Stimulated activated CD4-positive, alpha-beta T cell treated with anti-CD3 and anti-CD28 coated beads, Interleukin-2, amount 100 ng/mL, for 24 hours (primary cell): Measurements from ENCODE around the gene NFATC1.

ENCODE experiments used
- DNase-seq, 2 donors: peaks; one replicate each; pipeline ENCODE4 v3.0.0-alpha.2; 2020

The NFATC1 gene

DNA sequence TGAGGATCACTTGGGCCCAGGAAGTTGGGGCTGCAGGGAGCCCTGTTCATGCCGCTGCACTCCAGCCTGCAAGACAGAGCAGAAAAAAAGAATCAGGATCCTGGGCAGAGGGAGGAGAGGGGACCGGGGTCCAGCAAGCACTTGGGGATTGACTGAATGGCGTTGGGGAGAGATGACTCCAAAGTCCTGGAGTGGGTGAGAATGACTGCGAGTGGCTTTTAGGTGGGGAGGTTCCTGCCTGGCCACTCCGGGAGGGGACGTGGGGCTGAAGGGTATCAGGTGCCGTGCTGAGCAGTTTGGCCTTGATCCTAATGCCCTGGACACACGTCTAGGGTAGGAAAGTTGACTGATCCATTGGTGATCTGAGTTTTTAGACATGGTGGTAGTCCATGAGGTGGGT, 3.5 kb upstream of the NFATC1 start:
- DNase-seq: no peak

GRCh38 chr18:79393181-79393634, 2.5 kb upstream of the NFATC1 start:
- DNase-seq: no peak

DNA sequence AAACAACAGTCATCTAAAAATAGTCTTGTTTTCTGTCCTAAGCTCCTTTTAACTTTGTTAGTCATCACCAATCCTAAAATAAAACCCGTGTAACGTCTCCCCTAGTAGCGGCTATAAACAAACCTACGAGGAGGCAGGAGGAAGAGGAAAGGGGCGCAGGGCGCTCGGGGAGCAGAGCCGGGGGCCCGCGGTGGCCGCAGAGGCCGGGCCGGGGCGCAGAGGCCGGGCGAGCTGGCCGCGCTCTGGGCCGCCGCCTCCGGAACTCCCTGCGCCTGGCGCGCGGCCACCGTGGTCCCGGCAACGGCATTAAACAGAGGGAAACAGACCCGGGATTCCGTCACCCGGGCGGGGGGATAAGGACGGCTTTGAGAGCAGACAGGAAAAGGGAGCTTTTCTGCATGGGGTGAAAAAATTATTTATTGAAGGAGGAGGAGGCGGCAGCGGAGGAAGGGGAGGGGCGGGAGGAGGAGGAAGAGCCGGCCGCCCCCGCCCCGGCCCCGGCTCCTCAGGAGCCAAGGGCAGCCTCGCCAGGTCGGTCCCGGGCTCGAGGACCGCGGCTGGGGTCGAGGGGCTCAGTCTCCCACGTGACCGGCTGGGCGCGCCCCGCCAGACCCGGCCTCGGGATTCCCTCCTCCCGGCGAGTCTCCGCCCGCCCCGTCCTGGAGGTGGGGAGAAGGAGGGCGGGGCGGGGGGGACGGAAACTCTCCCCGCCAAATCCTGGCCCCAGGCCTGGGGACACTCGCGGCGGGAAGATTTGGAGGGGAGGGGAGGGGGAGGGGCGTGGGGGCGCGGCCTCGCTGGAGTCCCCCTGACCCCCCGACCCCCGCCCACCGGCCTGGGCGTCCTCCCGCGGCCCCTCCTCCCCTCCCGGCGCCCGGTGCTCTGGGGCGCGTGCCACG, 1.8 kb upstream of the NFATC1 start:
- peak in 1 of 2 donors; percentile 57 for DNase-seq

GRCh38 chr18:79394534-79395307, 1.0 kb upstream of the NFATC1 start:
- DNase-seq: peak; percentile 80 to 82

DNA sequence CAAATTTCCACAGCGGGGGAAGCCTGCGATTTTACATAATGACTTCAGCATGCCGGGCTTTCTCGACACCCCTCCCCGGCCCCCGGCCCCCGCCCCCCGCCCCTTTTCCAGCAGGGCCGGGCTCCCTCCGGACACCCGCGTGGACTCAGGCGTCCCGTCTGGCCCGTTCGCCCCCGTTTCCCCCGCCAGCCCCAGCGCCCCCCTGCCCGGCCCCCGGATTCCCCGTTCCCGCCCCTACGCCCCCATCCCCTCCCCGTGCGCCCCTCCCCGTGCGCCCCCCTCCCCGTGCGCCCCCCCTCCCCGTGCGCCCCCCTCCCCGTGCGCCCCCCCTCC, 456 bp upstream of the NFATC1 start:
- DNase-seq: no peak

DNA sequence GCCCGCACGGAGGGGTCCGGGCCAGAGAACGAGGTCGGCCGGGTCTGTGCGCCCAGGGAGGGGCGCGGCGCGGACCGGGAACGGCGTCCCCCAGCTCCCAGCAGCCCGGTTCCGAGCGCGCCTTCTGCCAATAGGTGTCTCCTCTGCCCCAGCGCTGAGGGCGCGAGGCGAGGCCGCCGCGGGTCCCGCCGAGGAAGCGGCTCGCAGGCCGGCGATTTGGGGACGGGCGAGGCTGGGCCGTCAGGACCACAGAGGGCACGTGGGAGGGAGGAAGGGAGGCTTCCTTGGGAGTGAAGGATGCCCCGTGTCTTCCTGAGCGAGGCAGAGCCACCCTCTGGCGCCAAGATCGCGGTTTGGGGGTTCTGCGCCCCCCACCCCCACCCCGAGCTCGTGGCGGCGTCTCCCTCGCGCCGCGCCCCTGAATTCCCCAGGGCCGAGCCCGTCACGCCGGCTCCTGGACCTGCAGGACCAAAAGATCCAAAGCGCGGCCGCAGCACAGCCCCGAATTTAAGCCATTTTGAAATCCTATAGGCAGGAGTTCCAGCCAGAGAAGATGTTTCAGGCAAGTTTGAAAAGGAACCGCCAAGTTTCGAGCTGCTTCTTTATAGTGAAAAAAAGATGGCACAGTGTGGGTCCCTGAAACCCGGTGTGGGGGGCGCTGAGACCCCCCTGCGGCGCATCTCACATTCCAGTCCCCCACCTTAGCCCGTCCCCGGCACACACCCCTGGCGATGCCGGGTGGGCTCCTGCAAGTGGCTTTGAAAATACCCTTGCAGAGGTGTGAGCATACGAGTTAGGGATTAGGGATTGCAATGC, 909 bp downstream of the NFATC1 start:
- DNase-seq: peak in 1 of 2 donors; percentile 64

DNA sequence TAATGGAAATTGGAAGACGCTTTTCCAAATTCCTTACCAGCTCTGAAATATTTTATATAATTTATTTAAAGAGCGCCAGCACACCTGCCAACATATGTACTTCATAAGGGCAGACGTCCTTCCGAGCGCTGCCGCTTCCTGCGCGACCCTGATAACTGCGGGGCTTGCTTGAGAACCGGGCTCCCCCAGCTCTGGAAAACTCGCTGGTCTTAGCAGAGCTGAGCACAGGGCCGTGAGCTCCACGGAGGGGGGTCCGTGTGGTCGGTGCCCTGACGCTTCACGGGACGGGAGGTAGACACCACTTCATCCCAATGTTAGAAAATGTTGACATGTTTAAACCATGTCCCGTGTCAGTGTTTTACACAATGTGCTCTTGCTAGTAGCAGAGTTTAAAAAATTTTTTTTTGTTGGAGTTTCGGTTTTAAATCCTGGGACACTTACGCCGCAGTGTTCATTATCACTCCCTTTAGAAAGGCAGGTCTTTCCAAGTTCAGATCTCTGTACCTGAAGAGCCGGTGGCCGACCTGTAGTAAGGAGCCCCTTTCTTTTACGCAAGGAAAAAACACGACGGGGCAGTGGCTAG, 1.6 kb downstream of the NFATC1 start:
- no peak for DNase-seq

- DNase-seq: no peak
Measured at GRCh38 chr18:79397830-79398761, 2.4 kb downstream of the NFATC1 start.

- peak in 1 of 2 donors; percentile 50 for DNase-seq
Measured at GRCh38 chr18:79399275-79400081, 3.7 kb downstream of the NFATC1 start.

GRCh38 chr18:79400091-79400590, 4.4 kb downstream of the NFATC1 start:
- DNase-seq: peak; percentile 67 to 76

DNA sequence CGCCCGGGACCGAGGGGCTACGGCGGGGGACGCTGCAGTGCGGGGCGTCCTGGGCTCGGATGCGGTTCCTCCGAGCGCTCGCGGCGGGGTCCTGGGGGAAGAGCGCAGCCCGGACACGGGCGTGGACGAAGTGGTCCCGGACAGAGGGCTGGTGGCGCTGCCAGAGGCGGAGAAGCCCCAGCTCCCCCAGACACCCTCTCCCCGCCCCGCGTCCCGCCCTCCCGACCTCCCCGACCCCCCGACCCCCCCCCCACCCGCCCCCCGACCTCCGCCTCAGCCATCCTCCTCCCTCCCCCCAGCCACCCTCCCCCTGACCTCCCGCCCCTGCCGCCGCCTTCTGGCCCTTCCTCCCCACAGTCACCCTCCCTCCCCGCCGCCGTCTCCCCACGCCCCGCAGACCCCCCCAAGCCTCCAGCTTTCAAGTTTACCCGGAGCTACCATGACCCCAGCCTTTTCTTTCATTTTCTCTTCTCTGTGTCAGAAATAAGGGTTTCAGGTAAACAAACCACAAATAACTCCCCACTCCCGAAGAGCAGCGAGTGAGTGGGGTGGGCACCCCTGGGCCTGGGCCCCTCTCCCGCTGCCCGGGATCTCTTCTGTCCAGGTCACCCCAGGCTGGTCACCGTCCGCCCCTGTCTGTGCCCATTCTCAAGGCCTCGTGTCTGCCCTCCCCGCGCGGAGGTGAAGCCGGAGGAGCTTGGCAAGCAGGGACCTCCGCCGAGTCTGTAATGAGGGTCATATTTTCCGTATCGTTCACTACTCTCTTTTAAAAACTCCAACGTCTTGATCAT, 5.1 kb downstream of the NFATC1 start:
- DNase-seq: peak; percentile 65 to 68

DNA sequence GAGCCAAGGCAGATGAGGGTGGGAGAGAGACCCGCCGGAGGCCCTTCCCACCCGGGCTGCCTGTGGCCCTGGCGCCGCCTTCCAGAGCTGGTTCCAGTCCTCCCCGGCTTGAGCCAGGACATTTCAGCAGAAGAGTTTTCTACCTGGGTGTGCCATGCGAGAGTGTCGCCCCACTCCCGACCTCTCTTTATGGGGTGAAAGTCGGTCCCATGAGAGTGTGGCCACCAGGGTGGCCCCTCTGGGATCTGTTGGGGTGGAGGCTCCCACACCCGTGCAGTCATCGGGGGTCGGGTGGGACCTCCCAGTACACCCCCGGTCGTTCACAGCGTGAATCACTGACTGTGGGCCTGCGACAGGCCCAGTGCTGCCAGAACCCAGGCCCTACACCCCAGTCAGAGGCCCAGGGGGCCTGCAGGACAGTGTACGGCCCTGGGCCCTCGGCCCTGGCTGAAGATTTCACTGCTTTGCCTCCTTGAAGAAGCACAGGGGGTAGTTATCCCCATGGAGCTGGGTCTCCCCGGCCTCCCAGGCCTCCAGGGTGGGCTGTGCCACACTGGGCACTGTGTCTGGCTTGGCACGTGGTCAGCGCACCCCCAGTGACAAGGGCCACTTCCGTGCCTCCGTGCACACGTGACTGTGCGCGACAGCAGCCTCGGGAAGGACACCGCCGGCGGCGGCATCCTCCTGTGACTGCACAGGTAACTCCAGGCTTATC, 5.9 kb downstream of the NFATC1 start:
- DNase-seq: no peak

DNA sequence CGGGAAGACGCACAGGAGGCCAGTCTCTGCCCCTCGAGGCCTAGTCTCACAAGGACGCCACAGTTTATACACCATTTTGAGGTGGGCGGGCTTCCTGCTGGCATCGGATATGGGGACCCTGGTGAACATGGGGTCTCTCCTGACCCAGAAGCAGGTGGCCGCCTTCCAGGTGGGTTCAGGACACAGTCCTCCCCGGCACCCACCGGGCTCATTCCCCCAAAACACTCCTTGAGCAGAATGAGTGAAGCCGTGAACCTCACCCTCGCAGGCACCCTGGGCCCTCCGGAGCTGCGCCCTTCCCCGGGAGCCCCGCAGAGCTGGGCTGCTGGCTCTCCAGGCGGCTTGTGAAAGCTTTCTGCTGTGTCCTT, 6.5 kb downstream of the NFATC1 start:
- DNase-seq: no peak

GRCh38 chr18:79402977-79403722, 7.4 kb downstream of the NFATC1 start:
- no peak for DNase-seq

- DNase-seq: no peak
Measured at GRCh38 chr18:79403723-79404566, 8.2 kb downstream of the NFATC1 start.

DNA sequence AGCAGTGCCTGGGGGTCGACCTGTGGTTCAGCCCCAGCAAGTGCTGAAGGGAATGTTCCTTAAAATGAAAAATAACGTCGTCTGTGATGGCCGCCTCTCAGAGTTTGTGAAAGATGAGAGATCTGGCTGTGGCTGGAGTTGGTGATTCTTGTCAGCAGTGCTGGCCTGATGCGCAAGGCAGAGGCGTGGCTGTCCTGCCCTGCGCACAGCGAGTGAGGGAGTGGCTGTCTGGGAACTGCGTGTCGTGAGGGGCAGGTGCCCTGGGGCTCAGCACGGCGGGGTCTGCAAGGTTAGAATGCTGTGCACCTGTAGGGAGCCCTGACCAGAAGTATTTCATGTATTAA, 8.8 kb downstream of the NFATC1 start:
- peak in 1 of 2 donors; percentile 46 for DNase-seq

GRCh38 chr18:79405019-79405780, 9.5 kb downstream of the NFATC1 start:
- peak; percentile 73 to 81 for DNase-seq
